ENCODE results near the gene CAMK1G.

The CAMK1G gene

GRCh38 chr1:209652873-209653401 lies 69.4 kb downstream of the CAMK1G start:
- H3K36me3 ChIP-seq (ENCODE audit: low read length): no peaks in the 10 kb centered on the region
- H3K27me3 ChIP-seq (ENCODE audit: low read length): no peaks in the 10 kb centered on the region
- H2AFZ ChIP-seq (ENCODE audit: low read depth, low read length, severe bottlenecking): no peak overlapping the region
- no peaks in the 10 kb centered on the region for H3K9me3 ChIP-seq (ENCODE audit: insufficient read depth, low read length)
- no peak overlapping the region for H3K27ac ChIP-seq (ENCODE audit: low read depth, low read length)
- TF ChIP-seq EZH2phosphoT487 (conservative IDR thresholded peaks at IDR 0.05; ENCODE audit: low read length) (no peak), CTCF (IDR thresholded peaks at IDR 0.05; ENCODE audit: insufficient read depth, low read length, poor library complexity, severe bottlenecking) (no peak)
- H3F3A ChIP-seq (ENCODE audit: insufficient read depth): no peaks in the 10 kb centered on the region
- H3K9ac ChIP-seq (ENCODE audit: low read length): no peak overlapping the region
- no peak overlapping the region for H3K4me2 ChIP-seq (ENCODE audit: low read depth, low read length, poor library complexity, severe bottlenecking)
- H3K4me3 ChIP-seq (ENCODE audit: insufficient read depth, low read length, poor library complexity, severe bottlenecking): no peak overlapping the region
- no peaks in the 10 kb centered on the region for H4K20me1 ChIP-seq (ENCODE audit: low read depth, low read length)
- H3K9me2 ChIP-seq (replicated peaks; ENCODE audit: insufficient read depth, low read length): no peaks in the 10 kb centered on the region
- H3K79me2 ChIP-seq (ENCODE audit: insufficient read depth, low read length): no peaks in the 10 kb centered on the region

GRCh38 chr1:209653915-209654351 lies 70.4 kb downstream of the CAMK1G start:
- Histone ChIP-seq H3K27ac (ENCODE audit: low read depth, low read length) (no peak overlapping the region), H3K9me2 (replicated peaks; ENCODE audit: insufficient read depth, low read length) (no peaks in the 10 kb centered on the region), H3K4me2 (ENCODE audit: low read depth, low read length, poor library complexity, severe bottlenecking) (no peak overlapping the region), H3K79me2 (ENCODE audit: insufficient read depth, low read length) (no peaks in the 10 kb centered on the region), H3K27me3 (ENCODE audit: low read length) (no peaks in the 10 kb centered on the region), H2AFZ (ENCODE audit: low read depth, low read length, severe bottlenecking) (no peak overlapping the region), H3K4me3 (ENCODE audit: insufficient read depth, low read length, poor library complexity, severe bottlenecking) (no peak overlapping the region), H3K36me3 (ENCODE audit: low read length) (no peaks in the 10 kb centered on the region), H3F3A (ENCODE audit: insufficient read depth) (no peaks in the 10 kb centered on the region), H4K20me1 (ENCODE audit: low read depth, low read length) (no peaks in the 10 kb centered on the region), H3K9me3 (ENCODE audit: insufficient read depth, low read length) (no peaks in the 10 kb centered on the region), H3K9ac (ENCODE audit: low read length) (no peak overlapping the region)
- TF ChIP-seq EZH2phosphoT487 (conservative IDR thresholded peaks at IDR 0.05; ENCODE audit: low read length): no peak
- TF ChIP-seq CTCF (IDR thresholded peaks at IDR 0.05; ENCODE audit: insufficient read depth, low read length, poor library complexity, severe bottlenecking): no peak

- H3K4me2 ChIP-seq (ENCODE audit: low read depth, low read length, poor library complexity, severe bottlenecking): no peak overlapping the region
- H3K27ac ChIP-seq (ENCODE audit: low read depth, low read length): no peak overlapping the region
- H2AFZ ChIP-seq (ENCODE audit: low read depth, low read length, severe bottlenecking): no peak overlapping the region
- no peak overlapping the region for H3K9ac ChIP-seq (ENCODE audit: low read length)
- TF ChIP-seq EZH2phosphoT487 (conservative IDR thresholded peaks at IDR 0.05; ENCODE audit: low read length): no peak
- TF ChIP-seq CTCF (IDR thresholded peaks at IDR 0.05; ENCODE audit: insufficient read depth, low read length, poor library complexity, severe bottlenecking): no peak
- H3K36me3 ChIP-seq (ENCODE audit: low read length): no peaks in the 10 kb centered on the region
- H3F3A ChIP-seq (ENCODE audit: insufficient read depth): no peaks in the 10 kb centered on the region
- H4K20me1 ChIP-seq (ENCODE audit: low read depth, low read length): no peaks in the 10 kb centered on the region
- no peaks in the 10 kb centered on the region for H3K9me2 ChIP-seq (replicated peaks; ENCODE audit: insufficient read depth, low read length)
- H3K4me3 ChIP-seq (ENCODE audit: insufficient read depth, low read length, poor library complexity, severe bottlenecking): no peak overlapping the region
- no peaks in the 10 kb centered on the region for H3K27me3 ChIP-seq (ENCODE audit: low read length)
- H3K79me2 ChIP-seq (ENCODE audit: insufficient read depth, low read length): no peaks in the 10 kb centered on the region
- H3K9me3 ChIP-seq (ENCODE audit: insufficient read depth, low read length): no peaks in the 10 kb centered on the region
These were observed 72.1 kb downstream of the CAMK1G start for GRCh38 chr1:209655411-209656231.
